HG02970 (cell line): Measurements from ENCODE around the gene SECISBP2.
"Not testable (repeated sequence)": the region's sequence is repeated elsewhere in the genome, so short reads cannot be mapped to it uniquely, and the experiment has no call there.

Experiments
- ATAC-seq: cut with Tn5 transposase; IDR thresholded peaks from one replicate; pipeline ENCODE4 v1.9.1; 2021; ENCODE audit warnings: mild to moderate bottlenecking, moderate library complexity, moderate number of reproducible peaks; ENCODE audit not compliant: unreplicated experiment, low FRiP score

The SECISBP2 gene

DNA sequence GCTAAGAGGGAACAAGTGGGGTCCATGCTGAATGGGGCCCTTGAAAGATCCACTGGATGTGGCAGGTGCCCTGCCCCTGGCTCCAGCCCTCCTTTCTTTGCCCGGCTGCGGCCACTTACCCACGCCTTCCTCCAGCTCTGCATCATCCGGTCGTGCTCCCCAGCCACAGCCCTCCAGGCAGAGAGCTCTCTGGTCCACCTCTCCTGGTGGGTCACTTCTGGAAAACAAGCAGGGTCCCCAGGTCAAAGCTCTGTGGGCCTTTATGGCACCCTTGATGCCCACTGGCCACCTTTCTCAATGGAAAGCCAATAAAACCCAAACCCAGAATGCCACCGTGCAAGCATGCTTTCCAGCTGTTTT lies 45.0 kb downstream of the SECISBP2 start:
- ATAC-seq = no peak

DNA sequence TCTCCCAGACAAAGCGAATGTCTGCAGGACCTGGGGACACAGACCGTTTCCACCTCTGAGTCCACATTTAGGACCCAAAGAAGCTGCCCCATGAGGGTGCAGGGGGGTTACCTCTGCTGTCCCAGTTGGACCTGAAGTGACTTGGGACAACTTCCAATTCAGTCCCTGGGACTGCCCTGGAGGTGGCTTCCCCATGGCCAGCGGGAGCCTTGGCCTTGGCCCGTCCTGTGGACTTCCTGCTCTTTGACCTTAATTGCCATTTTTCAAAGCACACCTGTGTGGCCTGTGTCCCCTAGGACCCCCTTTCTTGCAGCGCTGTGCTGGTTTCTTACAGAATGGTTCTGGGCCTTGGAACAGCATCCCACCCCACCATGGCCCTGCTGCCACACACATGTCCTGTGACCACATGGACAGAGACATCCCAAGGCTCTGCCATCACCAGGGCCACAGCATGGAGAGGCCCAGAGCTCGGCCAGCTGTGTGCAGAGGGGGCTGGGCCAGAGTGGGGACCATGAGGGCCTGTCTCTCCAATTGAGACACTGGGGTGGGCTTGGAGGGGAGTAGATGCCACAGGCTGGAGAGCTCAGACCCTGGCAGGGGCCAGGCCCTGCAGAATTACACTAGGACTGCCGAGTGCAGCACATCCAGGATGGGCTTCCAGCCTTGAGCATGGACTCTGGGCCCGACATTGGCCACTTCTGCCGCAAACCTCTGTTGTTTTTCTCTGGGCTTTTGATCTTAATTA lies 45.8 kb downstream of the SECISBP2 start:
- ATAC-seq = no peak

DNA sequence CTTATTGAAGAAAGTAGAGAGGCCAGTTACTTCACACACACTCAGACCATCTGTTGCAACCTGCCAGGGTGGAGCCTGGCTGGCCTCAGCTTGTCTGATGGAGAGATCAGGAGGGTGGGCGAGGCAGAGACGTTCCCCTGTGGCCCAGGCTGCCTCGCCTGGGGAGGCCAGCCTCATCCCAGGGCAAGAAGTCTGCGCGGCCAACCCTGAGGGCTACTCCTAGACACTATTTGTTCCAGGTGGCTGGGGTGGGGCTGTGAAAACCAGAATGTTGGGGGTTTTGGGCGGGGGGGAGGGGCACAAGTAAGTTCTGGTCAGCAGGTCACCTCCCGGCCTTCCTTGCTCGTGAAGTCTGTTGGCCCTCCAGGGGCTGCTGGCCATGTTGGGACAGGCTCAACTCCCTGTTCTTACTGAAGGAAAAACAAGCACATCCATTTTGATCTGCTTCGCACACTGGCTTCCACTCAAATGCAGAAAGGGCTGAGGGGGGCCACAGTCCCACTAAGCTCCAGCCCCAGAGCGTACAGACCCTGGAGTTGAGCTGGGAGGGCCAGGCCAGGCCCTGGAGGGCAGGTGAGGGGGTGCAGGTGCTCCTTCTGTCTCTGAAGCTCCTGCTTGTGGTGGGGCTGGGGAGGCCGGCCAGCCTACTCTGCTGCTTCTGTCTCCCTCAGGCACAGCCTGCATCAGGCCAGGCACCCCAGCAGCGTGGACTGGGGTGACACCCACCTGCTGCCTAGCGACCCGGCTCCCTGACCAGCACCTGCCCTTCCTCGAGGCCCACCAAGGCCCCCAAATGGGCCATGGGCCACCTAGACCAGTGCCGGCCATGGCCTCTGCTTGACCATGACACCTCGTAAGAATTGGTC lies 46.6 kb downstream of the SECISBP2 start:
- ATAC-seq = no peak

DNA sequence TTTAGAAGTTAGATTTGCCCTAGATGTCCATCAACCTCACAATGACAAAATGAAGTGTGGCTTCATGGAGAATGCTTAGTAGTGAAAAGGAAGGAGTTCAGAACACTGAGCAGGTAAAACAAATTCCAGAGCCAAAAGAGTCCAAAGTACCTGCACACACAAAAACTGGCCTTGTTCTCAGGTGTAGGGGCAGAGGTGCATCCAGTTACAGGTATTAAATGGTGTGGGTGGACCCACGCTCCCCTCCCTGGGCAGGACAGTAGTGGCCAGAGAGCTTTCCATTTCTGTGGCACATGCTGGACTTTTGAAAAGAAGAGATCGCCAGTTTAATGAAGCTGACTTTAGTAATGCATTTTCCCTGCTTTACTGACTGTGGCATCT lies 47.2 kb downstream of the SECISBP2 start:
- no peak for ATAC-seq

DNA sequence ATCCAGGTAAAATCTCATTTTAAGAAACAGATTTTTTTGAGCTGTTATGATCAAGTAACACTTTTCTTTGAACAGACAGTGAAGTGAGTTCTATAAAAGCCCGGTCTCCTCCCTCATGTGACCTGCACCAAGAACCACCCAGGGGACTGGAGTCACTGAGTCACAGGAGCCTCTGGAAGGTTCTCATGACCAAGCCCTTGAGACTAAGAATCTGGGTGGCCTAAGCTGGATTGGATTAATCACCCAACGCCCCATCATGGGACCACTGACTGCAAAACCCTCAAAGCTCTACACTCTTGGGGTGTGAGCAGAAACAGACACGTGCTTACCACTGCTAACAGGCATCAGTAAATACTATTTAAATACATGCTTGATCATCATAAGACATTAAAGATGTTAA lies 48.4 kb downstream of the SECISBP2 start:
- no peak for ATAC-seq

DNA sequence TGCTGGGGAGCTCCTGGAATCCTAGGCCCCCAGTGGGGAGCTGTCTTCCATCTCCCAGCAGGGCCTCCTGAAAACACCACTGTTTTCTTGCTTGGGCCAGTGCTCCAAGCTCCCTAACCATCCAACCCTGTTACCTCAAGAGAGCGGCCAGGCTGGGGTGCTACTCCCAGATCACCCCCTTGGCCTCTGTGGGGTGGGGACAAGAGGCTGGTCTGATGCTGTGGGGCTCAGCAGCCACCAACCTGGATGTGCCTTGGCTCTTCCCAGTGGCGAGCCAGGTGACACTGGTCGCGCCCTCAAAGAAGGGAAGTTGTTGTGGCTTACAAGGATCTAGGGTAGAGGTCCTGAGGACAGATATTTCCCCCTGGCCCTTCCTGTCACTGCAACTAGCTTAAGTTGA lies 49.0 kb downstream of the SECISBP2 start:
- ATAC-seq = no peak

DNA sequence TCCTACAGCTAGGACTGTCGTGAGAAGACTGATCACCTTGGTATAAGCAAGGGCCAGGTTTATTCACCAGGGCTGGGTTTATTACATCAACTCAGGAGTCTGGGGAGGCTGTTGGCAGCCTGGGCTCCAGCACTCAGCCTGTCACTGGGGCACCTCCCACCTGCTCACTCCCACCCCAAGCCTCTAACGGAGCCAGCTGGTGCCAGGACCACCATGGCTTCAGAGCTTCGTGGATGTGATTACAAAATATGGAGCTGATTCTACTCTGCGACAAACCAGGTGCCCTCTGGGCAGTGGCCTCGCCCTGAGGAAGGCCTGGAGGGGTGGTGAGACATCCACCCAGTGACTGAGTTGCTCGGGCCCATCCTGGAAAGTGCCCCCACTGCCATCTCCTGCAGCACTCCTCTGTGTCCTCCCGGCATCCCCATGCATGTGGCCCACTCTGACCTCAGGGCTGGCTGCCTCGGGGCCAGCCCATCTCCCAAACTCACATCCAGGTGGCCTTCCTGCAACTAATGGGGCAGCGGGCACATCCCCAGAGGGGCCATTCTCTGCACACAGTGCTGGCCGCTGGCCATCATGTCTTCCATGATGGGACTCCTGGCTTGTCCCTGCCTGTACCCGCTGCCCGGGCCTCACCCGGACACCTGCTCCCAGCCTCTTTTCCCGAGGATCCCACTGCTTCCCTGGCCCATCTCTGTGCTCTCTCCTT lies 49.6 kb downstream of the SECISBP2 start:
- no peak for ATAC-seq

DNA sequence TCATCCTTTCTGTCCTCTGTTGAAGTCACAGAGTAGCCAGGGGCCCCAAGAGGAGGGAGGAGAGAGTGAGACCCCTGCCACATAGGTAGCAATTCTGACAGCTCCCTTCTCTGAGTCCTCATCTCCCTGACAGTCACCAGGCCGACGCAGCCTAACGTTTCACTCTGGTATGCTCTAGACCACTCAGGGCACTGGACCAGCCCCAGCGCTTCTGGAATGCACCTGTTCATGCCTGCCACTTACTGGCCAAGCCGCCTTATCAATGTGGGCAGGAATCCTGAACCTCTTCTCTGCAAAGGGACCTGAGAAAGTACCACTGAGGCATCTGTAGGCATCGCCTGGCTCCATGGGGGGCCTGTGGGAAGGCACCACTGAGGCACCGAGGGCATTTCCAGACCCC lies 50.2 kb downstream of the SECISBP2 start:
- no peak for ATAC-seq

DNA sequence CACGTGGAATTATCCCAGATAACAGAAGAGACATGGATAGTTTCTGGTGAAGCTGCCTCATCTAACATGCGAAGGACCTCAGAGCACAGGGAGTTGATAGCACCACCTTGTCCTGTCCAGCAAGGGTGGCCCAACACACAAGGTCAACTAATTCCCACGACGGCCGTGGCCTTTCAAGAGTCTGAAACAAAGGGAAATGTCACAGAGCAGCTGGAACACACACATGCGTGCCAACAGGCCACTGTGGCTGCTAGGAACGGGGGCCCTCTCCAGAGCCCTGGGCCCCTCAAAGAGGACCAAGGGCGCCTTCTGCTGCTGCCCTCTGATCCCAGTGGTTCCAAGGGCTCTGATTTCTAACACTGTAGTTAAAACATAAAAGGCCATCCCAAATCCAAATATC lies 50.7 kb downstream of the SECISBP2 start:
- no peak for ATAC-seq

DNA sequence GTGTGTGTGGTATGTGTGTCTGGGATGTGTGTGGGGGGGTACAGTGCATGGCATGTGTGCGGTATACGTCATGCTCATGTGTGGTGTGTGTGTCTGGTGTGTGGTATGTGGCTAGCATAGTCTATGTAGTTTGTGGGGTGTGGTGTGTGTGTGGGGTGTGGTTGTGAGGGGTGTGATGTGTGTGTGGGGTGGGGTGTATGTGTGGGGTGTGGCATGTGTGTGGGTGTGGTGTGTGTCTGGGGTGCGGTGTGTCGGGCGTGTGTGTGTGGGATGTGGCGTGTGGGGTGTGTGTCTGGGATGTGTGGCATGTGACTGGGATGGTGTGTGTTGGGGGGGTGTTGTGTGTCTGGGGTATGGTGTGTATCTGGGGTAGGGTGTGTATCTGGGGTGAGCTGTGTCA lies 52.3 kb downstream of the SECISBP2 start:
- ATAC-seq = no peak

DNA sequence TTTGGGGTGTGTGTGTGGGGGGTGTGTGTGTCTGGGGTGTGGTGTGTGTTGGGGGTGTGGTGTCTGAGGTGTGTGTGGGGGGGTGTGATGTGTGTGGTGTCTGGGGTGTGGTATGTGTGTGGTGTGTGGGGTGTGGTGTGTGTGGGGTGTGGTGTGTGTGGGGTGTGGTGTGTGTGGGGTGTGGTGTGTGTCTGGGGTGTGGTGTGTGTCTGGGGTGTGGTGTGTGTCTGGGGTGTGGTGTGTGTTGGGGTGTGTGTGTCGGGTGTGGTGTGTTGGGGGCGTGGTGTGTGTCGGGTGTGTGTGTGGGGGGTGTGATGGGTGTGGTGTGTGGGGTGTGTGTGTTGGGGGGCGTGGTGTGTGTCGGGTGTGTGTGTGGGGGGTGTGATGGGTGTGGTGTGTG lies 53.5 kb downstream of the SECISBP2 start:
- not testable (repeated sequence) for ATAC-seq

DNA sequence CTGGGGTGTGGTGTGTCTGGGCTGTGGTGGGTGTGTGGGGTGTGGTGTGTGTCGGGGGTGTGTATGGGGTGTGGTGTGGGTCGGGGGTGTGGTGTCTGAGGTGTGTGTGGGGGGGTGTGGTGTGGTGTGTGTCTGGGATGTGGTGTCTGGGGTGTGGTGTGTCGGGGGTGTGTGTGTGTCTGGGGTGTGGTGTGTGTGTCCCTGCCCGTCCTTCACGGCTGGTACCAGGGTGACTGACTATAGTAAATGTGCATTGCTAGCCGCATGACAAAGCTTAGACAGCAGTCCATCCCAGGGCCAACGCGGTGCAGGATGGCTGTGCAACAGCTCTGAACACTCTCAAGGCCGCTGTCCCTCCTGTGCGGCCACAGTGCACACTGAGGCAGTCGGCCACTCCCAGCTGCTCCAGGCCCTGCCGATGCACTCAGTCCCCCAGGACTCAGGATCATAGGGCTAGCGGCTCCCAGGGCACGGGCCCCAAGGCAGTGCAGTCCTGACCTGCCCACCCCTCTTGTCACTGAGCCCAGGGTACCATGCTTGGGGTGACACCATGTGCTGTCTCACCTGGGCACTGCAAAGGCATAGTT lies 54.0 kb downstream of the SECISBP2 start:
- ATAC-seq = no peak

DNA sequence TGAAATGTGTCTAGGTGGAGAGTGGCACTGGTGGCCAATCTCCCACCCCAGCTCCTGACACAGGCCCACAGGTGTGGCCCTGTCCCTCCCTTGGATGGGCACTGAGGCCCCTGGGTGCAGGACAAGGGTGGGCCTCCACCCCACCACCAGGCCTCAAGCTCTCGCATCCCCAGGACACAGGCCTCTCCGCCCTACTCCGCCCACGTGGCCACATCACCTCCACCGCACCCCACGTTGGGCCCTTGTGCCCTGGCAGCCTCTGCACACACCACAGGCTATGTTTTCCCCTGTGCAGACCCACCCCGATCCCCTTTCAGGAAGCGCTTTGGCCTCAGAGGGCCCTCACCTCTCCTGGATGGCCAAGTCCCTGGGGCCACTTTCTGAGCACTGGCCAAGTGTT lies 54.7 kb downstream of the SECISBP2 start:
- ATAC-seq = no peak

DNA sequence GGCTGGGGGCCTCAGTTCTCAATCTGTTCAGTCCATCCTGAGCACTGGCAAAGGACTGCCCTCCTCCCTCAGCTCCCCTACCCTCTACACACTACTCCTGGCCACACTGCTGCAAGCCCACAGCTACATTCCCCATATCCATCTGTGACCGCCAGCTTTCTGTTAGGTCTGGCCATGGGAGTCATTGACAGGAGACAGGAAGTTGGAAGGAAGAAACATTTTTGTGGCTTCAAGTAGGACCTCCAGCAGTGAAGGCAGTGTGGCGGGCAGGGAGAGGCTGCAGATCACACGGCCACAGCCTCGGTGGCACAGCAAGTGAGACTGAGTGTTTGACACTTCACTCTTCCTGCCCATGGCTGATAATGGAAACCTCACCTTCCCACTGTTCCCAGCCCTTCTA lies 55.9 kb downstream of the SECISBP2 start:
- ATAC-seq = no peak

DNA sequence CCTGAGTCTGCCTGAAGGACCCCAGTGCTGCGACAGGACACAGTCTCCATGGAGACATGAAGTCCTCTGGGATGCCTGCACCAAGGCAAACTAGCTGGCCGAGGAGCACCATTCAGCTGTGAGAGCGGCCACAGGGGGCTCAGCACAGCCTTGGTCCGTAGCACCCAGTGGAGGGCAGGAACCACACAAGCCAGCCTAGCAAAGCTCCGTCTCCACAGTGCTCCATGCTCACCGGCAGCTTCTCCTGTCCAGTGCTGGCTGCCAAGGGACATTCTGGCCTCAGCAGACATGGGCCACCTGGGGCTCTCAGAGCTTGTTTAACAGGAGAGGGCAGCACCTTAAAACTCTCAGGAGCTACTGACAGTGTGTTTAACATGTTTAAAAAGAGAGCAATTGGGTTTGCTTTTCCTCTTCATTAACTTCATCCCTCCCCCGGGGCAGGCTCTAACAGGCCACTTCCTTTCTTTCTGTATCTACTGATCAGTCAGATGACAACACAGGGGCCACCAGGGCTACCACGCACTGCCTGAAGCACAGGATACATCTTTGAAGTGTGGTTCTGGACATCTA lies 57.0 kb downstream of the SECISBP2 start:
- ATAC-seq = no peak

DNA sequence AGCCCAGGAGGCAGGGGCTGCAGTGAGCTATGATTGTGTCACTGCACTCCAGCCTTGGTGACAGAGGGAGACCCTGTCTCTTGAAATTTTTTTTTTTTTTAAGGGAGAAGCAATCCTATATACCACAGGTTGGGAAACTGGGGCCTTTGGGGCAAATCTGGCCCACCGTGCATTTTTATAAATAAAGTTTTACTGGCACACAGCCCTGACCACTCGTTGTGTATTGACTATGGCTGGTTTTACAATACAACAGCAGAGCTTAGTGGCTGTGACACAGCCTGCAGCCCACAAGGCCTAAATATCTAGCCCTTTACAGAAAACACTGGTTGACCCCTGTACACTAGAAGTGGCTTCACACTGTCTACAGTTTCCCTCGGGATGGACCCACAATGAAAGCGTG lies 58.0 kb downstream of the SECISBP2 start:
- ATAC-seq = no peak

DNA sequence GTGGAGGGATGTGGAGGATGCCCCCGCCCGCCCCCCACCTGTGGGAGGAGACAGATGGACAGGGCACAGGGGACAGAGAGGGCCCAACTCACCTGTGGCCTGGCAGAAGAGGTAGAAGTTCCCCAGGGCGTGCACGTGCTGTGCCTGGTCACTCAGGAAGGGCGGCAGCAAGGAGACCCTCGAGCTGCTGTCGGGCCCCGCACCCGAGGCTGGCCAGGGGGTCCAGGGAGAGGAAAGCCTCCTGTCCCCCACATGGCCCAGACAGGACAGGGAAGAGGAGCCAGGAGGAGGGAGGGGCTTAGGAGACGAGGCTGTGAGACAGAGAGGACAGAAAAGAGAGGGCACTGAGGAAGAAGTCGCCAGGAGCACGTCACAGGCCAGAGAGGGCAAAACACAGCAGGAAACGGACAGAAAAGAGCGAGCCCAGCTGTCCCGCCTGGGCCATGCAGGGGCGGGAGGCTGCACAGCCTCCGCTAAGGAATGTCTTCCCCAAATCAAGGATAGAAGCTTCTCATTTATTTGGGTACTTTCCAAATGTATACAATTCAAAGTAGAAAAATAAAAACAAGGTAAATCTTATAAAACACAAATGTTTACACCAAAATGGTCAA lies 58.5 kb downstream of the SECISBP2 start:
- no peak for ATAC-seq

DNA sequence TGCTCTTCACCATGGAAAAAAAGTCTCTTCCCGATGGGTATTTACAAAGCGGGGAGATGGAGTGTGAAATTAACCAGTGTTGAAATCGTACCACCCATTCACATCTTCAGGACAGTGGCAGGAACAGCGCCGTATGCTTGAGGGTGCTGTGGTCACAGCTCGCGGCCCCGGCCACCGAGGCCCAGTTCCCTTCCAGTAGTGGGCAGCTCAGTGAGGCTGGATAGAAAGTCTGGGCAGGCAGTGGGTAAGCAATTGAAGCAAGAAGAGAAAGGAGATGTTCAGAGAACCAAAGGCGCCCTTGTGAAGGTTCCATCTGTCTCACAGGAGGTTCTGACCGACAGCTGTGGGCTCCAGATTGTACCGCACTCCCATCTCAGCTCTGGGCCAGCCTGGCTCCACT lies 59.1 kb downstream of the SECISBP2 start:
- no peak for ATAC-seq

DNA sequence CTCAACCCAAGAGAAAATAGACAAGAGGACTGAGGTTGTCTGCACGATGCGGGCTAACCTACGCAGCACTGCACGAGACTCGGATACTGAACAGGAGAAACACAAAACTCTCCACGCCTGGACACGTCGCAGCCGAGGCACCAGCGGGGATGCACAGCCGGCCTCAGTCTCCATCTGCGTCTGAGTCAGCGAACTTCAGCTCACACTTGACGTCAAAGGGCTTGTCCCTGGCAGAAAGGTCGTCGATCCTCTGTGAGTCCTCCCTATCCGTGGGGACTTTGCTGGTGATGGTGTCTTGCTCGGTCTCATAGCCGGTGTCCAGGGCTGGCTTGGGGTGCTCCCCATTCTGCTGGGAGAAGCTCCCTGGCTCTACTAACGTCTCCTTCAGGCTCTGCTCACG lies 60.2 kb downstream of the SECISBP2 start:
- no peak for ATAC-seq

DNA sequence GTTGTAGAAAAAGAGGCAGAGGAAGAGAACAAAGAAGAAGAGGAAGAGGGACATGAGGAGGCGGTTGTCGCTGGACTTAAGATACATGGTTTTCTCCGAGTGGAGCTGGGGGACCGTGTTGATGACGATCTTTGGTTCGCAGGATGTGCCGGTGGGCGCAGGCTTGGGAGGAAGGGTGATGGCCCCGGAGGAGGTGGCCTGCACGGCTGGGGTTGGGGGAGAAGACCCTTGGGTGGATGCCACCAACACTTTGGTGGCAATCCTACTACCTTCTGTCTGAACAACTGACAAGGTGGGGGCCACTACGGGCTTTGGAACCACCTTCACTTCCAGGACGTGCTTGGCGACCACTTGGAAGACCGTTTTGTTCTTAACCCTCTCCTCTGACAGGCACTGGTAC lies 60.7 kb downstream of the SECISBP2 start:
- ATAC-seq = no peak
